Stomach (tissue), 4 donors: Measurements from ENCODE around the gene THYN1.

Experiments used
- POLR2A ChIP-seq, 4 donors: fragments of 450-650 bp; IDR thresholded peaks; one replicate each; pipeline ENCODE4 v1.6.1; 2016; ENCODE audit warnings: antibody characterized with exemption in 4 of 4, control low read depth in 2 of 4, mild to moderate bottlenecking in 1 of 4, moderate library complexity in 1 of 4
- TF ChIP-seq, protein P1 (sequence below), 7 experiments: fragments of 450-650 bp in 4 of 7; fragments of 200-600 bp in 3 of 7; sonication (generic) in 3 of 7; IDR thresholded peaks; one replicate each; pipeline ENCODE4 v1.5.1; 2016 to 2019; ENCODE audit warnings: antibody characterized with exemption in 7 of 7, control low read depth in 2 of 7, mild to moderate bottlenecking in 1 of 7

DNA sequence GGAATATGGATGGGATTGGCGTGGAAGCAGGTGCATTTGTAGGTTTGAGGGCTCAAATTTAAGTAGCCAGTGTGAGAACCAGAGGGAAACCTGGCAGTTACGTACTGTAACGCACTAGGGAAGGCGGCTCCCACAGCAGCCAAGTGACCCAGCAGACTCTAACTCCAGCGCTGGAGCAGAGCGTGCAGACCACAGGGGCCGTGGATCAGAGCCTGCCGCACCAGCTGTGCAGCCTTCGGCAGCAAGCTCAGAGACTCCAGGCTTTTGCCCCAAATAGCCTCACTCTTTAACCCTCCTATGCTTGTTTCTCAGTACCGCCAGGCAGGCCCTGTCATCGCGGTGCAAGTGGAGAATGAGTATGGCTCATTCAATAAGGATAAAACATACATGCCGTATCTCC is 35.3 kb upstream of the THYN1 start:
- no peak for TF ChIP-seq POLR2A (IDR thresholded peaks at IDR 0.05)
- TF ChIP-seq, protein P1, sequence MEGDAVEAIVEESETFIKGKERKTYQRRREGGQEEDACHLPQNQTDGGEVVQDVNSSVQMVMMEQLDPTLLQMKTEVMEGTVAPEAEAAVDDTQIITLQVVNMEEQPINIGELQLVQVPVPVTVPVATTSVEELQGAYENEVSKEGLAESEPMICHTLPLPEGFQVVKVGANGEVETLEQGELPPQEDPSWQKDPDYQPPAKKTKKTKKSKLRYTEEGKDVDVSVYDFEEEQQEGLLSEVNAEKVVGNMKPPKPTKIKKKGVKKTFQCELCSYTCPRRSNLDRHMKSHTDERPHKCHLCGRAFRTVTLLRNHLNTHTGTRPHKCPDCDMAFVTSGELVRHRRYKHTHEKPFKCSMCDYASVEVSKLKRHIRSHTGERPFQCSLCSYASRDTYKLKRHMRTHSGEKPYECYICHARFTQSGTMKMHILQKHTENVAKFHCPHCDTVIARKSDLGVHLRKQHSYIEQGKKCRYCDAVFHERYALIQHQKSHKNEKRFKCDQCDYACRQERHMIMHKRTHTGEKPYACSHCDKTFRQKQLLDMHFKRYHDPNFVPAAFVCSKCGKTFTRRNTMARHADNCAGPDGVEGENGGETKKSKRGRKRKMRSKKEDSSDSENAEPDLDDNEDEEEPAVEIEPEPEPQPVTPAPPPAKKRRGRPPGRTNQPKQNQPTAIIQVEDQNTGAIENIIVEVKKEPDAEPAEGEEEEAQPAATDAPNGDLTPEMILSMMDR (IDR thresholded peaks at IDR 0.05) = no peak
